ENCODE results near the gene CCDC85C. TPM values are rescaled to one million over a fixed set of nuclear protein-coding genes. Genes with fewer than 3 reads are reported as not detected.

Gene CCDC85C
- total and polyA plus RNA-seq, 4 donors: 4.0 to 23.9 (median 9.6) TPM

GRCh38 chr14:99467336-99468078, 136.5 kb downstream of the CCDC85C start (continued):
- TF ChIP-seq ATF3 (IDR thresholded peaks at IDR 0.05): no peak
- TF ChIP-seq TAF1 (conservative IDR thresholded peaks at IDR 0.05): no peak
- TF ChIP-seq FOXA1 (IDR thresholded peaks at IDR 0.05): no peak
- TF ChIP-seq MAX (IDR thresholded peaks at IDR 0.05): no peak
- TF ChIP-seq JUND (IDR thresholded peaks at IDR 0.05): no peak
- TF ChIP-seq YY1 (IDR thresholded peaks at IDR 0.05): no peak
- no peak for TF ChIP-seq SP1 (IDR thresholded peaks at IDR 0.05)
- TF ChIP-seq GABPA (IDR thresholded peaks at IDR 0.05 in 1 of 2, conservative IDR thresholded peaks at IDR 0.05 in 1 of 2): no peak
- no peak for TF ChIP-seq HNF4G (IDR thresholded peaks at IDR 0.05)

- Histone ChIP-seq H3K27ac (ENCODE audit: low read depth in 1 of 2, low read length in 2 of 2) (no peak overlapping the region), H3K4me3 (ENCODE audit: low read depth in 1 of 3, low read length in 3 of 3) (no peak overlapping the region), H3K9me3 (ENCODE audit: control insufficient read depth in 4 of 4, low read length in 3 of 4) (no peaks in the 10 kb centered on the region), H3K36me3 (ENCODE audit: control insufficient read depth in 4 of 4, insufficient read depth in 3 of 4, low read depth in 1 of 4, low read length in 3 of 4) (peaks cover 4 to 23% (median 16%) of the 10 kb centered on the region in 4 donors), H3K4me1 (ENCODE audit: control insufficient read depth in 4 of 4, insufficient read depth in 4 of 4, low read length in 3 of 4) (peaks cover 2 to 10% (median 3%) of the 10 kb centered on the region in 4 donors), H3K27me3 (ENCODE audit: control insufficient read depth in 4 of 4, insufficient read depth in 4 of 4, low read length in 3 of 4) (no peaks in the 10 kb centered on the region), H3K9ac (ENCODE audit: low read depth in 1 of 2, low read length in 2 of 2) (no peak overlapping the region)
- WGBS: 76% methylated on average over 3 of the region's 3 CpGs
- no peak for DNase-seq (ENCODE audit: low spot score)
- no peak for TF ChIP-seq FOXA1 (IDR thresholded peaks at IDR 0.05)
- TF ChIP-seq ATF3 (IDR thresholded peaks at IDR 0.05): no peak
- no peak for TF ChIP-seq TAF1 (conservative IDR thresholded peaks at IDR 0.05)
- TF ChIP-seq HNF4G (IDR thresholded peaks at IDR 0.05): no peak
Observed at GRCh38 chr14:99466758-99467157, 137.2 kb downstream of the CCDC85C start.

GRCh38 chr14:99465288-99465687, 138.7 kb downstream of the CCDC85C start:
- WGBS: 94% methylated on average over 9 of the region's 9 CpGs
- Histone ChIP-seq H3K27ac (ENCODE audit: low read depth in 1 of 2, low read length in 2 of 2) (no peak overlapping the region), H3K36me3 (ENCODE audit: control insufficient read depth in 4 of 4, insufficient read depth in 3 of 4, low read depth in 1 of 4, low read length in 3 of 4) (peaks cover 7 to 29% (median 17%) of the 10 kb centered on the region in 4 donors)

More at GRCh38 chr14:99465288-99465687, 138.7 kb downstream of the CCDC85C start:
- DNase-seq (ENCODE audit: low spot score): no peak
- no peak overlapping the region for H3K4me3 ChIP-seq (ENCODE audit: low read depth in 1 of 3, low read length in 3 of 3)
- no peaks in the 10 kb centered on the region for H3K27me3 ChIP-seq (ENCODE audit: control insufficient read depth in 4 of 4, insufficient read depth in 4 of 4, low read length in 3 of 4)
- no peaks in the 10 kb centered on the region for H3K9me3 ChIP-seq (ENCODE audit: control insufficient read depth in 4 of 4, low read length in 3 of 4)
- no peak overlapping the region for H3K9ac ChIP-seq (ENCODE audit: low read depth in 1 of 2, low read length in 2 of 2)
- peaks cover 5 to 10% (median 8%) of the 10 kb centered on the region in 4 donors for H3K4me1 ChIP-seq (ENCODE audit: control insufficient read depth in 4 of 4, insufficient read depth in 4 of 4, low read length in 3 of 4)
- TF ChIP-seq JUND (IDR thresholded peaks at IDR 0.05) (no peak), REST (IDR thresholded peaks at IDR 0.05) (no peak), ATF3 (IDR thresholded peaks at IDR 0.05) (no peak), GABPA (IDR thresholded peaks at IDR 0.05 in 1 of 2, conservative IDR thresholded peaks at IDR 0.05 in 1 of 2) (no peak), TAF1 (conservative IDR thresholded peaks at IDR 0.05) (no peak), FOXA1 (IDR thresholded peaks at IDR 0.05) (no peak)

Data from liver (tissue), 9 donors.